ENCODE data around the gene CAMKK2. TPM values are rescaled to one million over a fixed set of nuclear protein-coding genes. Genes with fewer than 3 reads are reported as not detected.

CAMKK2 gene
- total and polyA plus RNA-seq, 2 of the 4 experiments (the other 2 are of a cell fraction) = 15.2 to 24.7 TPM

- Histone ChIP-seq H3K4me3 (ENCODE audit: insufficient read depth, low read depth, low read length) (no peak overlapping the region), H3K4me2 (ENCODE audit: low read depth, low read length) (no peak overlapping the region), H3K23ac (ENCODE audit: low read depth, low read length) (no peak overlapping the region), H4K8ac (ENCODE audit: low read depth in 2 of 2, low read length in 2 of 2) (peak overlapping the region in 1 of 2 experiments; percentile 2; a peak in 1 of 4 replicates), H3K9me1 (ENCODE audit: insufficient read depth, low read length) (peaks cover 4% of the 10 kb centered on the region), H4K5ac (ENCODE audit: low read depth, low read length) (no peak overlapping the region), H3K36me3 (ENCODE audit: control insufficient read depth, insufficient read depth, low read length) (peaks cover 2% of the 10 kb centered on the region; the same call in 1 of the 2 replicates), H2BK20ac (ENCODE audit: low read depth, low read length) (peak overlapping the region; percentile 22; the same call in 1 of the 2 replicates), H3K9ac (ENCODE audit: low read depth, low read length) (no peak overlapping the region), H3K4ac (ENCODE audit: low read depth, low read length) (peak overlapping the region; percentile 57), H3K9me3 (ENCODE audit: control insufficient read depth, insufficient read depth, low read length) (no peaks in the 10 kb centered on the region), H2BK120ac (ENCODE audit: low read depth, low read length) (peak overlapping the region; percentile 16; the same call in 1 of the 2 replicates), H2BK15ac (ENCODE audit: low read depth, low read length) (no peak overlapping the region), H2AK9ac (replicated peaks; ENCODE audit: low read depth, low read length, poor library complexity) (no peak overlapping the region), H3K14ac (replicated peaks; ENCODE audit: low read depth, low read length) (peak overlapping the region; percentile 29; the same call in 1 of the 2 replicates), H4K20me1 (ENCODE audit: insufficient read depth, low read length) (no peaks in the 10 kb centered on the region), H4K91ac (ENCODE audit: insufficient read depth, low read depth, low read length) (no peak overlapping the region), H2AFZ (replicated peaks; ENCODE audit: low read length, poor library complexity) (no peak overlapping the region), H3K27ac (ENCODE audit: insufficient read depth, low read length) (peak overlapping the region; percentile 1; the same call in 1 of the 2 replicates), H3K56ac (ENCODE audit: extremely low read depth, insufficient read depth, low read length) (no peak overlapping the region), H3K79me1 (ENCODE audit: low read depth in 1 of 2, low read length in 2 of 2) (peaks cover 2 to 46% of the 10 kb centered on the region in 2 experiments; a peak in 3 of 4 replicates), H3K4me1 (ENCODE audit: control insufficient read depth, insufficient read depth, low read length) (peaks cover 7% of the 10 kb centered on the region), H3K27me3 (ENCODE audit: control insufficient read depth, insufficient read depth, low read length) (no peaks in the 10 kb centered on the region), H3K18ac (ENCODE audit: low read depth, low read length) (no peak overlapping the region), H2AK5ac (ENCODE audit: low read depth, low read length) (no peak overlapping the region), H2BK5ac (ENCODE audit: low read depth, low read length, poor library complexity, severe bottlenecking) (no peak overlapping the region)
- ChIA-PET CTCF (no interaction called here), POLR2A (ENCODE audit: unreplicated experiment) (no interaction called here)
- dilution Hi-C loops (cut with HindIII; ENCODE audit: low sequenced_read_pairs, unreplicated experiment) (no loop called here), in situ Hi-C loops (cut with MboI; ENCODE audit: low sequenced_read_pairs) (no loop called here), intact Hi-C loops (cut with micrococcal nuclease) (loop anchor here (5.0 kb wide), 2 partner anchors 87 to 102 kb away; no protein-coding TSS in a partner anchor)
- 94% methylated on average over 7 of the region's 11 CpGs; no CpG with 5 or more reads in 1 of the 2 experiments for WGBS, 2 experiments (ENCODE audit: extremely low coverage in 2 of 2, insufficient read length in 1 of 2)
- TF ChIP-seq BHLHE40 (IDR thresholded peaks at IDR 0.05; ENCODE audit: low read depth, low read length) (no peak), MAZ (IDR thresholded peaks at IDR 0.05; ENCODE audit: borderline replicate concordance, low read depth, low read length) (no peak), RCOR1 (IDR thresholded peaks at IDR 0.05; ENCODE audit: insufficient replicate concordance, low read length) (no peak), FOS (IDR thresholded peaks at IDR 0.05; ENCODE audit: low read depth, low read length) (no peak), CEBPB (IDR thresholded peaks at IDR 0.05; ENCODE audit: low read depth, low read length) (peak; percentile 61)
- TF ChIP-seq, protein P1, sequence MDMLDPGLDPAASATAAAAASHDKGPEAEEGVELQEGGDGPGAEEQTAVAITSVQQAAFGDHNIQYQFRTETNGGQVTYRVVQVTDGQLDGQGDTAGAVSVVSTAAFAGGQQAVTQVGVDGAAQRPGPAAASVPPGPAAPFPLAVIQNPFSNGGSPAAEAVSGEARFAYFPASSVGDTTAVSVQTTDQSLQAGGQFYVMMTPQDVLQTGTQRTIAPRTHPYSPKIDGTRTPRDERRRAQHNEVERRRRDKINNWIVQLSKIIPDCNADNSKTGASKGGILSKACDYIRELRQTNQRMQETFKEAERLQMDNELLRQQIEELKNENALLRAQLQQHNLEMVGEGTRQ (IDR thresholded peaks at IDR 0.05; ENCODE audit: low read depth, low read length) = no peak
- no TSS peak for BruUV-seq (replicated peaks)
- DNase-seq (peak; percentile 42), ATAC-seq (ENCODE audit: low read depth) (no peak)
These were observed 82.2 kb downstream of the CAMKK2 start for GRCh38 chr12:121214166-121214777.
